Measurements from ENCODE around the gene VPS35.

The VPS35 gene

DNA sequence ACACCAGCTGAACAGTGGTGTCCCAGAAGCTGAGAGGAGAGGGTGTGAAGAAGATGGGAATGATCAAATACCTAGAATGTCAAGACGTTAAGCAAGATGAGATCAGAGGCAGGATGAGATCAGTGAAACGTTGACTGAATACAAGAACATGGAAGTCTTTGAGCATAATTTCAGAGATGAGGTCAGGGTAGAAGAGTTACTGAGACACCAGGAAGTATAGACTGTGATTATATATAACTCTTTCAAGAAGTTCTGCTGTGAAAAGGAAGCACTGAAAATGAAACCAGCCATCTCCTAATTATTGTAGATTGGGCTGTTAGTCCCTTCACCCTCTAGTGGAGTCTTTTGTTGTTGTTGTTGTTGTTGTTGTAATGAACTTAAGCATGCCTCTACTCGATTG is 76.9 kb downstream of the VPS35 start:
- 0 out of 2 replicates have a peak, but pooled peaks cover 3% of the 10 kb centered on the region for H3F3A ChIP-seq (ENCODE audit: low read depth)
- peaks cover 8% of the 10 kb centered on the region for H4K20me1 ChIP-seq (ENCODE audit: insufficient read depth, low read length, poor library complexity, severe bottlenecking)
- H2AFZ ChIP-seq (ENCODE audit: low read length), result no peak overlapping the region
- H3K79me2 ChIP-seq (ENCODE audit: insufficient read depth, low read length), result peaks cover 41% of the 10 kb centered on the region
- H3K4me1 ChIP-seq (ENCODE audit: insufficient read depth, low read length, poor library complexity, severe bottlenecking), result peaks cover 16% of the 10 kb centered on the region
- no peak overlapping the region for H3K9ac ChIP-seq (ENCODE audit: low read depth, low read length, poor library complexity, severe bottlenecking)
- peak overlapping the region; percentile 52 for H3K4me2 ChIP-seq (ENCODE audit: low read depth, low read length, poor library complexity, severe bottlenecking)
- H3K27me3 ChIP-seq (ENCODE audit: insufficient read depth, low read length, poor library complexity, severe bottlenecking), result no peaks in the 10 kb centered on the region
- no peaks in the 10 kb centered on the region for H3K9me2 ChIP-seq (replicated peaks; ENCODE audit: low read depth, low read length)
- H3K4me3 ChIP-seq (ENCODE audit: low read length, poor library complexity, severe bottlenecking), result no peak overlapping the region
- no peaks in the 10 kb centered on the region for H3K9me3 ChIP-seq (ENCODE audit: insufficient read depth, low read depth, low read length)
- H3K36me3 ChIP-seq (ENCODE audit: insufficient read depth, low read length), result peaks cover 58% of the 10 kb centered on the region; the same call in 1 of the 2 replicates
- TF ChIP-seq, protein P1, sequence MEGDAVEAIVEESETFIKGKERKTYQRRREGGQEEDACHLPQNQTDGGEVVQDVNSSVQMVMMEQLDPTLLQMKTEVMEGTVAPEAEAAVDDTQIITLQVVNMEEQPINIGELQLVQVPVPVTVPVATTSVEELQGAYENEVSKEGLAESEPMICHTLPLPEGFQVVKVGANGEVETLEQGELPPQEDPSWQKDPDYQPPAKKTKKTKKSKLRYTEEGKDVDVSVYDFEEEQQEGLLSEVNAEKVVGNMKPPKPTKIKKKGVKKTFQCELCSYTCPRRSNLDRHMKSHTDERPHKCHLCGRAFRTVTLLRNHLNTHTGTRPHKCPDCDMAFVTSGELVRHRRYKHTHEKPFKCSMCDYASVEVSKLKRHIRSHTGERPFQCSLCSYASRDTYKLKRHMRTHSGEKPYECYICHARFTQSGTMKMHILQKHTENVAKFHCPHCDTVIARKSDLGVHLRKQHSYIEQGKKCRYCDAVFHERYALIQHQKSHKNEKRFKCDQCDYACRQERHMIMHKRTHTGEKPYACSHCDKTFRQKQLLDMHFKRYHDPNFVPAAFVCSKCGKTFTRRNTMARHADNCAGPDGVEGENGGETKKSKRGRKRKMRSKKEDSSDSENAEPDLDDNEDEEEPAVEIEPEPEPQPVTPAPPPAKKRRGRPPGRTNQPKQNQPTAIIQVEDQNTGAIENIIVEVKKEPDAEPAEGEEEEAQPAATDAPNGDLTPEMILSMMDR (conservative IDR thresholded peaks at IDR 0.05; ENCODE audit: low read length), result no peak
- TF ChIP-seq EZH2phosphoT487 (IDR thresholded peaks at IDR 0.05; ENCODE audit: borderline replicate concordance), result no peak

DNA sequence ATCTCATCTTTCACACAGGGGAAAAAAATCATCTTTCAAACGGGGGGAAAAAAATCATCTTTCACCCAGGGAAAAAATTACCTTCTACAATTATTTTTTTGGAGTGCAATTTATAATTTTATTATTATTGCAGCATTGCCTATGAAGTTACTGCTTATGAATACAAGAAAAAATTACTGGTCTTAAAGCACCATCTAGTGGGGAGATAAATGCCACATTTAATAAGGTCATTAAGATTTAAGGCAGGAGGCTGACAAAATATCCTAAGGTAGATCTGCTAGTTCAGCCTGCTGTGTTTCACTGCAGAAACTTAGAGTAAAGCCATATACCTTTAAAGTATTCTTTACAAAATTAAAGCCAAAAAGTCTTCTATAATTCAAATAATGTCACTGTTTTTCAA is 81.4 kb downstream of the VPS35 start:
- H3K36me3 ChIP-seq (ENCODE audit: insufficient read depth, low read length), result peaks cover 56% of the 10 kb centered on the region
- no peaks in the 10 kb centered on the region for H3K27me3 ChIP-seq (ENCODE audit: insufficient read depth, low read length, poor library complexity, severe bottlenecking)
- peaks cover 3% of the 10 kb centered on the region for H3K4me1 ChIP-seq (ENCODE audit: insufficient read depth, low read length, poor library complexity, severe bottlenecking)
- no peak overlapping the region for H3K4me2 ChIP-seq (ENCODE audit: low read depth, low read length, poor library complexity, severe bottlenecking)
- H2AFZ ChIP-seq (ENCODE audit: low read length), result no peak overlapping the region
- H3K9me3 ChIP-seq (ENCODE audit: insufficient read depth, low read depth, low read length), result no peaks in the 10 kb centered on the region
- H4K20me1 ChIP-seq (ENCODE audit: insufficient read depth, low read length, poor library complexity, severe bottlenecking), result no peaks in the 10 kb centered on the region
- no peaks in the 10 kb centered on the region for H3K9me2 ChIP-seq (replicated peaks; ENCODE audit: low read depth, low read length)
- TF ChIP-seq, protein P1 (conservative IDR thresholded peaks at IDR 0.05; ENCODE audit: low read length), result peak; percentile 58
- TF ChIP-seq EZH2phosphoT487 (IDR thresholded peaks at IDR 0.05; ENCODE audit: borderline replicate concordance), result no peak
- no peak overlapping the region for H3K9ac ChIP-seq (ENCODE audit: low read depth, low read length, poor library complexity, severe bottlenecking)
- peaks cover 4% of the 10 kb centered on the region; the same call in 1 of the 2 replicates for H3K79me2 ChIP-seq (ENCODE audit: insufficient read depth, low read length)
- H3F3A ChIP-seq (ENCODE audit: low read depth), result 0 out of 2 replicates have a peak, but pooled peaks cover 3% of the 10 kb centered on the region
- no peak overlapping the region for H3K4me3 ChIP-seq (ENCODE audit: low read length, poor library complexity, severe bottlenecking)

DNA sequence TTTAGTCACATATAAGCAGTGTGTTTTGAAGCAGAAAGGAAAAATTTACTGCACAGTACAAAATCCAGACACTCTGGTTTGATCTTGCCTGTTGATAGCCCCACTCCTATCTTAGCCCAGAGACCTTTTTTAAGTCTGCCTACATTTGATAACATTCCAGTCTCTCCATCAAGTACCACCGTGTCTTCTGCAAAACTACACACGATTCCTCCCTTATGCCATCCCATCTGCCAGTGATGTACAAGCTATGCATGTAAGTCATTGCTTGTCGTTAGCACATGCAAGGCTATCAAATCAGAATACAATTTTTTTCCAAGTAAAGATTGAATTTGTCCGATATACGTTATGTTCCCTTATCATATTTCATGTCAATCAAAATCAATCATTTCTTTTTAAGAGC is 82.7 kb downstream of the VPS35 start:
- Histone ChIP-seq H3K9ac (ENCODE audit: low read depth, low read length, poor library complexity, severe bottlenecking) (no peak overlapping the region), H4K20me1 (ENCODE audit: insufficient read depth, low read length, poor library complexity, severe bottlenecking) (no peaks in the 10 kb centered on the region), H3K79me2 (ENCODE audit: insufficient read depth, low read length) (no peaks in the 10 kb centered on the region), H3K36me3 (ENCODE audit: insufficient read depth, low read length) (peaks cover 56% of the 10 kb centered on the region), H3K27me3 (ENCODE audit: insufficient read depth, low read length, poor library complexity, severe bottlenecking) (no peaks in the 10 kb centered on the region), H3K9me2 (replicated peaks; ENCODE audit: low read depth, low read length) (no peaks in the 10 kb centered on the region), H3F3A (ENCODE audit: low read depth) (0 out of 2 replicates have a peak, but pooled peaks cover 3% of the 10 kb centered on the region), H2AFZ (ENCODE audit: low read length) (no peak overlapping the region), H3K4me1 (ENCODE audit: insufficient read depth, low read length, poor library complexity, severe bottlenecking) (no peaks in the 10 kb centered on the region), H3K9me3 (ENCODE audit: insufficient read depth, low read depth, low read length) (no peaks in the 10 kb centered on the region), H3K4me2 (ENCODE audit: low read depth, low read length, poor library complexity, severe bottlenecking) (no peak overlapping the region), H3K4me3 (ENCODE audit: low read length, poor library complexity, severe bottlenecking) (no peak overlapping the region)
- TF ChIP-seq EZH2phosphoT487 (IDR thresholded peaks at IDR 0.05; ENCODE audit: borderline replicate concordance), result no peak
- TF ChIP-seq, protein P1 (conservative IDR thresholded peaks at IDR 0.05; ENCODE audit: low read length), result no peak

Data from Loucy (cell line).